GM21528 (cell line): Measurements from ENCODE around the gene THADA.
"Not testable (repeated sequence)": the region's sequence is repeated elsewhere in the genome, so short reads cannot be mapped to it uniquely, and the experiment has no call there.

ENCODE experiments used
- ATAC-seq: cut with Tn5 transposase; IDR thresholded peaks from one replicate; pipeline ENCODE4 v1.9.1; 2021; ENCODE audit warnings: mild to moderate bottlenecking, moderate library complexity; ENCODE audit not compliant: unreplicated experiment, low FRiP score

The THADA gene, protein sequence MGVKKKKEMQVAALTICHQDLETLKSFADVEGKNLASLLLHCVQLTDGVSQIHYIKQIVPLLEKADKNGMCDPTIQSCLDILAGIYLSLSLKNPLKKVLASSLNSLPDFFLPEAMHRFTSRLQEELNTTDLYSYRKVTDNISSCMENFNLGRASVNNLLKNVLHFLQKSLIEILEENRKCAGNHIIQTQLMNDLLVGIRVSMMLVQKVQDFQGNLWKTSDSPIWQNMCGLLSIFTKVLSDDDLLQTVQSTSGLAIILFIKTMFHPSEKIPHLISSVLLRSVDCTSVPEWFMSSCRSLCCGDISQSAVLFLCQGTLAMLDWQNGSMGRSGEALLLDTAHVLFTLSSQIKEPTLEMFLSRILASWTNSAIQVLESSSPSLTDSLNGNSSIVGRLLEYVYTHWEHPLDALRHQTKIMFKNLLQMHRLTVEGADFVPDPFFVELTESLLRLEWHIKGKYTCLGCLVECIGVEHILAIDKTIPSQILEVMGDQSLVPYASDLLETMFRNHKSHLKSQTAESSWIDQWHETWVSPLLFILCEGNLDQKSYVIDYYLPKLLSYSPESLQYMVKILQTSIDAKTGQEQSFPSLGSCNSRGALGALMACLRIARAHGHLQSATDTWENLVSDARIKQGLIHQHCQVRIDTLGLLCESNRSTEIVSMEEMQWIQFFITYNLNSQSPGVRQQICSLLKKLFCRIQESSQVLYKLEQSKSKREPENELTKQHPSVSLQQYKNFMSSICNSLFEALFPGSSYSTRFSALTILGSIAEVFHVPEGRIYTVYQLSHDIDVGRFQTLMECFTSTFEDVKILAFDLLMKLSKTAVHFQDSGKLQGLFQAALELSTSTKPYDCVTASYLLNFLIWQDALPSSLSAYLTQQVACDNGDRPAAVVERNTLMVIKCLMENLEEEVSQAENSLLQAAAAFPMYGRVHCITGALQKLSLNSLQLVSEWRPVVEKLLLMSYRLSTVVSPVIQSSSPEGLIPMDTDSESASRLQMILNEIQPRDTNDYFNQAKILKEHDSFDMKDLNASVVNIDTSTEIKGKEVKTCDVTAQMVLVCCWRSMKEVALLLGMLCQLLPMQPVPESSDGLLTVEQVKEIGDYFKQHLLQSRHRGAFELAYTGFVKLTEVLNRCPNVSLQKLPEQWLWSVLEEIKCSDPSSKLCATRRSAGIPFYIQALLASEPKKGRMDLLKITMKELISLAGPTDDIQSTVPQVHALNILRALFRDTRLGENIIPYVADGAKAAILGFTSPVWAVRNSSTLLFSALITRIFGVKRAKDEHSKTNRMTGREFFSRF (N-terminal part only)

DNA sequence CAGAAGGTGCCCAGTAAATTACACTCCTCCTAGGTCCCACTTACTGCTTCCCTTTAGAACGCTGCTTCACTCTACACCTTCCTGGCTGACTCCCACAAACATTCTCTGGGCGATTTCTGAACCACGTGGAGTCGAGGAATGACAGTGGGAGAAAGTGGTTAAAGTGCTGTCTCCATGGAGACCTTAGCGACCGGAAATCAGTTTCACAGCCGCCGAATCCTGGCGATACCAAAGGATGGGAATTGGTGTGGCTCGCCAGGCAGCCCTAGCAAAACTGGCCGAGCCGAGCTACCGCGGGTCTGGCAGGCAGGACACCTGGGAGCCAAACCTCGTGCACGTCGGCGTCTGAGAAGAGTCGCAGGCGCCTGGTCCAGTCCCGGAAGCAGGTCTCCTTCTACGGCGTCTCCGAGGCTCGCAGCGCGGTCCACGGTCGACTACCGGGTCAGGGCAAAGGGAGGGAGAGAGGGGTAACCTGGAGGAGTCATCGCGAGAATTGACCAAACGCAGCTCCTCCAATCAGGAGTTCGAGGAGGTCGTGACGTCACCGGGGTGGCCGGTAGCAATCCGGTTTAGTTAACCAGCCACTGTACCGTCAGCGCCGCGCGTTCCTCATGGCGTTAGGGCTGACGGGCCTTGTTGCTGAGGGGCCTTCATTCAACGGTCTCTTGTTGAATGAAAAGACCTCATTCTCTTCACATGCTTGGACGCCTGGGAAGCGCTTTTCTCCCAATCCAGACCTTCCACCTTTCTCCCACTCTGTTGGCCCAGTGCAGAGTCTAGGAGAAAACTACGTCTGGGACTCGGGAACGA, at the start of gene THADA:
Gene THADA (minus strand): TSS at position 436 of the 810 bp plus-strand sequence. CDS start 3,646 bp downstream, outside the sequence.
- ATAC-seq = peak; percentile 97

DNA sequence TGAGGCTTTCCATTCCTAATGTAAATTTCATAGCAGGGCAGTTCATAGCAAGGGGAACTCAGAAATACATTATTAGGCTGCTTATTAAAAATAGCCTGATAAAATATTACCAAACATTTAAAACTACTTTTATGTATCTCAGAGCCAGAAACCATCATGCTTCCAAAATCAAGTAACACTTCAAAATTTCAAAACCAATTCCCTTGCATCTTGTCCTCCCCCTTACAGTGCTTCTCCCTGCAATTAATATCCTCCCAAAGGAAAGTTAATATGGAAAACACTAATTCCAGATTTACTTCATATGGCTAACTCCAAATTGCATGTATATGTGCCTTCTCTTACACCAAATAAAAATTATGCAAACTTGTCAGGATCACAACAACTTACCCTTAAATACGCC, 47.8 kb upstream of the THADA start:
- no peak for ATAC-seq

DNA sequence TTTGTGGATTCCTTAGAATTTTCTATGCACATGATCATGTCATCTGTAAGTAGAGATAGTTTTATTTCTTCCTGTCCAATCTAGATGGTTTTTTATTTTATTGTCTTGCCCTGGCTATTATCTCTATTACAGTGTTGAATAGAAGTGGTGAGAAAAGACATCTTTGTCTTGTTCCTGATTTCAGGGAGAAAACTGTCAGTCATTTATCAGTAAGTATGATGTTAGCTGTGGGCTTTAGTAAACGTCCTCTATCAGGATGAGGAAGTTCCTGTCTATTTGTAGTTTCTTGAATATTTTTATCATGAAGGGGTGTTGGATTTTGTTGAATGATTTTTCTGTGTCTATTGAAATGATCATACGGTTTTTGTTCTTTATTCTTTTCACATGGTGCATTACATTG, 46.5 kb upstream of the THADA start:
- no peak for ATAC-seq

DNA sequence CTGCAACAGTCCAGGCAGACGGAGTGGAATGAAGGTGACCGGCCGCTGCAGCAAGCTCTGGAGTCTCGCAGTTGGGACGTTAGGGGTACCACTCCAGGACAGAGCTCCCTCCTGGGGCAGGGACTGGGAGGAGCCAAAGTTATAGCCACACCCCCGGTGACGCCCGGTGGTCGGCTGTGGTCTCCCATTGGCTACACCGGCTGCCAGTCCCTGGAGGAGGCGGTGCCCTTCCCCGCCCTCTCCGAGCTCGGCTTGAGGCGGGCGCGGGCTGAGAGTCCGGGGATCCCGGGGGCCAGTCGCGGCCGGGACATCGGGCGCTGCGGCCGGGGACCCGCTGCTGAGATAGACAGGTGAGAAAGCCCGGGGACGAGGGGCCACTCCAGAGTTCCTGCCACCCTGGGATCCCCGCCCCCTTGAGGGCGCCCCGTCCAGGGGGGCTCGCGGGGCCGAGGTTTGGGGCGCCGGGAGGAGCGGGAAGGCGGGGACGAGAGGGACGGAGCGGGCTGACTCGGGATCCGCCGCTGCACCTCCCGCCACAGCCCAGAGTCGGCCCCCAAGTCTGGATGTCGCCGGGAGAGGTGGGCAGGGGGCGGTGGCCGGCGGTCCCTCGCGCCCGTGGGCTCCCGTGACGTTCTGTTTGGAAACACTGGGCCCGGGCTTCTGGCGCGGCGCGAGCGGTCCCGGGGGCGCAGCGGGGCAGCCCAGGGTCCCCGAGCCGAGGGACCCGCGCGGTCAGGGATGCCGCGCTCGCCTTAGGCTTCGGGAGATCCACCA, 41.4 kb upstream of the THADA start, which contains the start of gene PLEKHH2:
Gene PLEKHH2 (plus strand): TSS at position 231 of the 774 bp plus-strand sequence. CDS start 7,414 bp downstream, outside the sequence.
- peak; percentile 96 for ATAC-seq

DNA sequence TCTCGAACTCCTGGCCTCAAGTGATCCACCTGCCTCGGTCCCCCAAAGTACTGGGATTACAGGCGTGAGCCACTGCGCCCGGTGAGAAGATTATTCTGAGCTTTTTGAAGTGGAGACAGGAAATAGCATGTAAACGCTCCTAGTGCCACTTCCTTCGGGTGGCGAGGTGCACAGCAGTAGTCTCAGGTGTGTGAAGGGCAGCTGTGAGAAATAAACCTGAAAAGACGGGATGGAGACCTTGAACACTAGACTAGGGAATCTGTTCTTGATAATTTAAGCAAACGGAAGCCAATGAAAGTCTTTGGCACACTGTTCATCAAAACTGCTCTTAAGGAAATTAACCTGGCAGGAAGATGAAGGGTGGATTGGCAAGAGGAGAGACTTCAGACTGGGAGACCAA, 40.8 kb upstream of the THADA start:
- ATAC-seq = no peak

DNA sequence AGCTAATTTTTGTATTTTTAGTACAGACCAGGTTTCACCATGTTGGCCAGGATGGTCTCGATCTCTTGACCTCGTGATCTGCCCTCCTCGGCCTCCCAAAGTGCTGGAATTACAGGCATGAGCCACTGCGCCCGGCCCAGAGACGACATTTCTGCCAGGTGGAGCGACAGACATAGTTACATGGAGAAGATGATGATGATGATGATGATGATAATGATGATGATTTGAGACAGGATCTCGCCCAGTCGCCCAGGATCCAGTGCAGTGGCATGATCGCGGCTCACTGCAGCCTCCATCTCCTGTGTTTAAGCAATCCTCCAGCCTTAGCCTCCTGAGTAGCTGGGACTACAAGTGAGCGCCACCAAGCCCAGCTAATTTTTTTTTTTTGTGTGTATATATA, 40.3 kb upstream of the THADA start:
- ATAC-seq = not testable (repeated sequence)

DNA sequence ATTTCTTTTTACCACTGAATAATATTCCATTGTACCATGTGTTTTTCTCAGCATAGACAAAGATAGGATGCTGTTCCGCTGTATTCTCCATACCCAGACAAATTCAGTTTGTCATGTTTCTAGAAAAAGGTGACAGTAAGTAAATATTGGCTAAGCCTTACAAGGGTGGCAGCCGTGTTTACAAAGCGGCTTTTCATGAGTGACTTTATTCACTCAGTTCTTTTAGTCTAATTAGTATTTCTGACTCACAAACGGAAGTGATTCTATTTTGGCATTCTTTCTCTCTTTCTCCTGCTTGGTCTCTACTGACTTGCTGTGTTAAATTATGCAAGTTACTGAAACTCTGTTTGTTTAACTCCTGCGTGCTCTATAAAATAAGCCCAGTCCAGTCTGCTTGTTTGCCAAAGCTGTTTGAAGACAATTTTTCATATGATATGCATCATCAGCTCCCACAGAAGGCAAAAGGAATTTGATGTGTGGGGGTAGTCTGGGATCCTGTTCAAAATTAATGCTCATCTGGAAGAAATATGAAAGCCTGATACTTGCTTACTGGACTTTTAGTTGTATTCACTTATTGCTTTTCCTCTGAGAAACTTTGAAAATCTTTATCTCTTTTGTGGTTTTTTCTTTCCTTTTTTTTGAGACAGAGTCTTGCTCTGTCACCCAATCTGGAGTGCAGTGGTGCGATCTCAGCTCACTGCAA, 38.9 kb upstream of the THADA start:
- no peak for ATAC-seq

DNA sequence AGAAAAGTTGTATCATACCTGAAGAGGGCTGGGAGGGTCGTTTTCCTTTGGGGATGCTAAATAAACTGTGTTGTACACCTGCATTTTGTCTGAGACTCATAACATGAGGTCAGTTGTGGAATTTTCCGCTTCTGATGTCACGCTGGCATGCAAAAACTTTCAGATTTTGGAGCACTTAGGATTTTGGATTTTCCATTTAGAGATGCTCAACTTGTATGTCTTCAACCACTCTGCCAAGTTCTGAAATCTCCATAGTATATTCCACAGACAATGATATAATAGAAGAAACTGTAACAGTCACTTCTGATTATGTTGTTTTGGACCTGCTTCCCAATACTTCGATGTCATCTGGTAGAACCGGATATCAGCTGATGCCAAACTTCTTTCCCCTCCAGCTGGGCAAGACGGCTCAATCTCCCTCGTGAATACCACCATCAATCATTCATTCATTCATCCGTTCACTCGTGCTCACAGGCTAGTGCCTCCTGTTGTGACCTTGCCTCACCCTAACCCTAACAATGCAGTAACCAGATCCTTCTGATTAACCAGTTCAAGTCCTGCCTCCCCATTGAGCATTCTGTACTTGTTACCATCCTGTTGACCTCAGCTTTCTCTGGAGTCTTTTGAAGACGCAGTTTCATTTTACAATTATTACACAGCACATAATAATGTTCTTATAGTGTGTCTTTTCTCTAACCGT, 35.9 kb upstream of the THADA start:
- no peak for ATAC-seq

DNA sequence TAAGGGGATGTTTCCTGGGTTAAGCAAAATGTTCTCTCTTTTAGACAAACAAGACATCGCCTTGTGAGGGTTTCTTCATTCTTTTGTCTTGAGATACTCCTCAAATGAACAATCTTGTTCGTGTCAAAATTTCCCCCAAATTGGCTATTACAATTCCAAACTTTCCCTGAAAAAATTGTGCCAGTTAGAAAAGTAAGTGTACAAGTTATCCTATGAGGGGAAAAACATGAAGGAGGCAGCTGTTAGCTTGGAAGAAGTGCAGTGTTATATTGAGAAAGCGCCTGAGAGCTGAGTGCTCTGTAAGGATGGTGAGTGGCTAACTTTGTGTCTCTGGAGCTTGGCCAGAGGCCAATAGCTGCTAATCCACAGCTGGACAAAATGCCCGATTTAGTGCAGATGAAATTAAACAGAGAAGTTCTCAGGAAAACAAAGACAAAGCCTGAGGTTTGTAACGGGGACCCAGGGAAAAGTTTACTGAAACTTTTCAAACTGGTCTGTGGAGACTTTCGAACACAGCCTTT, 27.2 kb upstream of the THADA start:
- ATAC-seq = no peak

DNA sequence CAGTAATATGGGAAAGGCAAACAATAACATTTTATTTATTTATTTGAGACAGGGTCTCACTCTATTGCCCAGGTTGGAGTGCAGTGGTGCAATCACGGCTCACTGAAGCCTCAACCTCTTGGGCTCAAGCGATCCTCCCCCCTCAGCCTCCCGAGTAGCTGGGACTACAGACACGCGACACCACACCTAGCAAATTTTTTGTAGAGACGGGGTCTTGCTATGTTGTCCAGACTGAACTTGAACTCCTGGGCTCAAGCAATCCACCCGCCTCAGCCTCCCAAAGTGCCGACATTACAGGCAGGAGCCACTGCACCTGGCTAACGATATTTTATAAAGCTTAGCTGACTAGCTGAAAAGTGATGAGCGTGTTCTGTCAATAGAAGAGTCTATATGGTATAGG, 23.7 kb upstream of the THADA start:
- ATAC-seq = no peak

DNA sequence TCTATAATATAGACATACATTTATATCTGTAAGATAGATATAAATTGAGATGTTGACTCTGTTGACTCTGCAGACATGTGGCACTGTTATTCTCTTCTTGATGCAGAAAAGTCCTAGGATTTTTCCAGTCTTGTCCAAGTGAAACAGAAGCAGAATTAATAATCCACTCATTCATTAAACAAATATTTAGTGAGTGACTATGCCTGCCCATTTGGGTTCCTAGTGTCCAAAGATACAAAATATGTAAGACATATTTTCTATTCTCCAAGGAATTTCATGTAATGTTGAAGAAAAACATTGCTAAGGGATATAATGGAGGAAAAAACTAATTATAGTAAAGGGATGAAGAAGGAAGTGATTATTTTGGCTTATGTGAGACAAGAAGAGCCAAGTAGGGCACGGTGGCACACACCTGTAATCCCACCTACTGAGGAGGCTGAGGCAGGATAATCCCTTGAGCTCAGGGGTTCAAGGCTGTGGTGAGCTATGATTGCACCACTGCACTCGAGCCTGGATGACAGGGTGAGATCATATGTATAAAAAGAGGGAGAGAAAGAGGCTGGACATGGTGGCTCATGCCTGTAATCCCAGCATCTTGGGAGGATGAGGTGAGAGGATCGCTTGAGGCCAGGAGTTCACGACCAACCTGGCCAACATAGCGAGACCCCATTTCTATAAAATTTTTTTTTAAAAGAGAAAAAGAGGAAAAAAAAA, 21.3 kb upstream of the THADA start:
- ATAC-seq = no peak

DNA sequence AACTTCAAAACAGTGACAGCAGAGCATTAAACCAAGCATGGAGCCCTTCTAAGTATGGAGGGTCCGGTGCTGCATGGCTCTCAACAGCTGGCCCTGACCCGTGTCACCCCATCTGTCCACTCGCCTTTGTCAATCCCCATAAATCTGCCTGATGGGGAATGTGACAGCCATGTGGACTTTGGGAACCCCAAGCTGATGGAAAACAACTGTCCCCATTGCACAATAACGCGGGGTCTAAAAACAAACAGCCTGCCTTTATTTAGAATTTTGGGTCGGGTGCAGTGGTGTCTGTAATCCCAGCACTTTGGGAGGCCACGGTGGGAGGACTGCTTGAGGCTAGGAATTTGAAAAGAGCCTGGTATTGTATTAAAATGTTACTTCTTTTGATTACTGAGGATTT, 17.1 kb upstream of the THADA start:
- no peak for ATAC-seq

DNA sequence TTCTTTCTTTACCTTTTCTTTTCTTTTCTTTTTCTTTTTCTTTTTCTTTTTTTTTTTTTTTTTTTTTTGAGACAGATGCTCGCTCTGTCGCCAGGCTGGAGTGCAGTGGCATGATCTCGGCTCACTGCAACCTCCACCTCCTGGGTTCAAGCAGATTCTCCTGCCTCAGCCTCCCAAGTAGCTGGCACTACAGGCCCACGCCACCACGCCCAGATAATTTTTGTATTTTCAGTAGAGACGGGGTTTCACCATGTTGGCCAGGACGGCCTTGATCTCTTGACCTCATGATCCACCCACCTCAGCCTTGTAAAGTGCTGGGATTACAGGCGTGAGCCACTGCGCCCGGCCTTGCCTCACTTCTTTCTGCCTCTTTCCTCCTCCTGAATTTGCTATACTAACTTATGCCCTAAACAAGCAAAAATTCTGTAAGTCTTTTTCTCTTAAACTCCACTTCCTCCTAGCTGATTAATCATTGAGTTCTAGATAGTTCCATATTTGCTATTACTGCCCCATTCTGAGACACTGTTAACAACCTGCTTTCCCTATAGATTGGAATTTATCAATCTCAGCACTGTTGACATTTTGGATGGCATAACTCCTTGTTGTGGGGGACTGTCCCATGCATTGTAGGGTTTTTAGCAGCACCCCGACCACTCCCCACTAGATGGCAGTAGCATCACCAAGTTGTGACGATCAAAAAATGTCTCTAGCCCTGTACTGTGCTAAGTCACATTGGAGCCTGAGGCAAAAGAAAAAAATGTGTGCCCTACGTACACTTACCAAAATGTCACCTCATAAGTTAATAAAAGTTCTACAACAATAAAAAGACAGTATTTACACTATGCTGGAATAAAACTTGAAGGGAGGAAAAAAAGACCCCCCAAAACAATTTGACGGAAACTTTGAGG, 16.4 kb upstream of the THADA start:
- peak; percentile 79 for ATAC-seq

DNA sequence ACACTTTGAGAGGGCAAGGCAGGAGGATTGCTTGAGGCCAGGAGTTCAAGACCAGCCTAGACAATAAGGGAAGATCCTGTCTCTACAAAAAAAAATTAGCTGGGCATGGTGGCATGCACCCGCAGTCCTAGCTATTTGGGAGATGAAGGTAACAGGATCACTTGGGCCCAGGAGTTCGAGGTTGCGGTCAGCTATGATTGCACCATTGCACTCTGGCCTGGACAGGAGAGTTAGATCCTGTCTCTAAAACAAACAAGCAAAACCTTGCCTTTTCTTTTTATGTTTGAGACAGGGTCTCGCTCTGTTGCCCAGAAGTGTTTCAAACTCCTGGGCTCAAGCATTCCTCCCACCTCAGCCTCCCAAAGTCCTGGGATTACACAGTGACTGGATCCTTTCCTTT, 14.5 kb upstream of the THADA start:
- ATAC-seq = no peak

DNA sequence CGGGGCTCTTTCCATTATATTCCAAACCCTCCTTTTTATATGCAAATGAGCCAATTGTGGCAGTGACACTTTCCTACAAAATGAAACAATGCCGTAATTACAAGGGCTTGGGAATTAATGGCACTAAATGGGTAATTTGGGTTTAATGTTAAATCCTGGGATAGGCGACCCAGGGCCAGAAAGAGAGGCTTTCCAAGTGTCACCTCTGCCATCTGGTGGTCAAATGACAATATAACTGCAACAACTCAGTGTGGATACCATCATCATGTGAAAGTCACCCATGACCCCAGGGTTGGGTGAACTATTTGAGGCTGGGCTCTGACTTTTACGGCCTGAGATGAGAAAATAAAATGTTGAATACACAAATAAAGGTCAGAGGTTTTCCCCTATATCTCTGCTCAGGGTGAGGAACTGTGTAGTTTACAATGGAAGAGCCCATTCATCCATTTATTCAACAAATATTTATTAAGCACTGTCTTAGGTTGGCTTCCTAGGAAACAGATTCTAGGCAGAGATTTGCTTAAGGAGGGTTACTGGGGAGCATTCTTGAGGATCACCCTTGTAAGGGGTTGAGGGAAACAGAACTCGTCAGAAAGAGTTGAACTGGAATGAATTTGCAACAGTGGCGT, 13.6 kb upstream of the THADA start:
- ATAC-seq = no peak
